ENCODE data around the gene CD22. TPM values are rescaled to one million over a fixed set of nuclear protein-coding genes. Genes with fewer than 3 reads are reported as not detected.

CD22 gene
- total and polyA plus RNA-seq, 2 of the 4 experiments (the other 2 are of a cell fraction) = 0.18 to 0.22 TPM

DNA sequence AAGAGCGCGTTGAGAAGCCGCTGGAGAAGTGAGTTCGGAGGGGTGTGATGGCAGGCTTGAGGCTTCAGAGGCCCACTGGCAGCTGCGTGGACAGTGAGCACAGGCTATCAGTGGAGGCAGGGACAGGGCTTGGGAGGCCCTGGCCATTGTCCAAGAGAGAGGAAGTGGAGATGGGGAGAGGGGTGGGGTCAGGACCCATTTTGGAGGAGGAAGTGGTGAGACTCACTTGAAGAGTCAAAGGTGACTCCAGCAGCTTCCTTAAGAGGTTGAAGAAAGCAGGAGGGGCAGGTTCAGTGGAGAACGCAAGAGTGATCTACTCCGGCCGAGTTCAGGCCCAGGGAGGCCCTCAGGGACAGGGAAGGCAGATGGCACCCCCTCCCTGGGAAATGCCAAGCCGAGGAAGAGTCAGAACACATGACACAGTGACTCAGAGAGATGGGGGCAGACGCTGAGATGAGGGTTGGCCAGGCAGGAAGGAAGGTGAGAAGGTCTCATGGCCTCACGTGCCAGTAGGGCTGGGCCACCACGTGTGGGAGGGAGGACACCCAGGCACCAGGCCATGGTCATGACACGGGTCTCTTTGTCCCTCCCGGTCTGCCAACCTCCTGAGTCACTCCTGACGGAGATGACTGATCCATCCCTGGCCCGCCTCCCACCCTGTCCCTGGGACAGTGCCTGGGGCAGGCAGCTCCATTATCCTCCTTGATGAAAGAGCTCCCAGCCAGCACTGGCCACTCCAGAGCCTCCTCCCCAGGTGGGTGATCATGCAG lies 10.1 kb upstream of the CD22 start:
- Histone ChIP-seq H3K4ac (ENCODE audit: low read depth, low read length) (peak overlapping the region; percentile 29; the same call in 1 of the 2 replicates), H3K23ac (ENCODE audit: low read depth, low read length) (no peak overlapping the region), H2AK5ac (ENCODE audit: low read depth, low read length) (peak overlapping the region; percentile 28; the same call in 1 of the 2 replicates), H3K9ac (ENCODE audit: low read depth, low read length) (no peak overlapping the region), H3K4me2 (ENCODE audit: low read depth, low read length) (no peak overlapping the region), H3K79me1 (ENCODE audit: low read depth in 1 of 2, low read length in 2 of 2) (no peaks in the 10 kb centered on the region), H4K8ac (ENCODE audit: low read depth in 2 of 2, low read length in 2 of 2) (peak overlapping the region in 1 of 2 experiments; percentile 60; a peak in 2 of 4 replicates), H4K20me1 (ENCODE audit: insufficient read depth, low read length) (no peaks in the 10 kb centered on the region), H3K27me3 (ENCODE audit: control insufficient read depth, insufficient read depth, low read length) (no peaks in the 10 kb centered on the region; the same call in 1 of the 2 replicates), H3K18ac (ENCODE audit: low read depth, low read length) (no peak overlapping the region), H3K27ac (ENCODE audit: insufficient read depth, low read length) (no peak overlapping the region), H3K9me1 (ENCODE audit: insufficient read depth, low read length) (0 out of 2 replicates have a peak, but pooled peaks cover 5% of the 10 kb centered on the region), H3K4me3 (ENCODE audit: insufficient read depth, low read depth, low read length) (no peak overlapping the region), H3K36me3 (ENCODE audit: control insufficient read depth, insufficient read depth, low read length) (no peaks in the 10 kb centered on the region), H3K4me1 (ENCODE audit: control insufficient read depth, insufficient read depth, low read length) (peaks cover 5% of the 10 kb centered on the region), H2BK5ac (ENCODE audit: low read depth, low read length, poor library complexity, severe bottlenecking) (peak overlapping the region; percentile 20), H2AFZ (replicated peaks; ENCODE audit: low read length, poor library complexity) (peak overlapping the region; percentile 90), H4K91ac (ENCODE audit: insufficient read depth, low read depth, low read length) (peak overlapping the region; percentile 26), H3K56ac (ENCODE audit: extremely low read depth, insufficient read depth, low read length) (no peak overlapping the region), H3K9me3 (ENCODE audit: control insufficient read depth, insufficient read depth, low read length) (peaks cover 4% of the 10 kb centered on the region), H2BK15ac (ENCODE audit: low read depth, low read length) (0 out of 3 replicates have a peak overlapping the region, but pooled peaks have one; percentile 37), H2AK9ac (replicated peaks; ENCODE audit: low read depth, low read length, poor library complexity) (peak overlapping the region; percentile 85), H2BK20ac (ENCODE audit: low read depth, low read length) (no peak overlapping the region; the same call in 1 of the 2 replicates), H4K5ac (ENCODE audit: low read depth, low read length) (no peak overlapping the region), H2BK120ac (ENCODE audit: low read depth, low read length) (peak overlapping the region; percentile 54; the same call in 1 of the 2 replicates), H3K14ac (replicated peaks; ENCODE audit: low read depth, low read length) (peak overlapping the region; percentile 15; the same call in 1 of the 2 replicates)
- ChIA-PET POLR2A (ENCODE audit: unreplicated experiment) (no interaction called here), CTCF (interaction anchor here (0.6 kb wide), 1 partner anchor 191 kb away, joined by 3 read pairs; no protein-coding TSS in a partner anchor)
- peak; percentile 71 for DNase-seq
- peak; percentile 81 for ATAC-seq (ENCODE audit: low read depth)
- intact Hi-C loops (cut with micrococcal nuclease) (no loop called here), dilution Hi-C loops (cut with HindIII; ENCODE audit: low sequenced_read_pairs, unreplicated experiment) (no loop called here), in situ Hi-C loops (cut with MboI; ENCODE audit: low sequenced_read_pairs) (no loop called here)
- TF ChIP-seq MAZ (IDR thresholded peaks at IDR 0.05; ENCODE audit: borderline replicate concordance, low read depth, low read length) = peak; percentile 59; the same call in 1 of the 2 replicates
- TF ChIP-seq, protein P1, sequence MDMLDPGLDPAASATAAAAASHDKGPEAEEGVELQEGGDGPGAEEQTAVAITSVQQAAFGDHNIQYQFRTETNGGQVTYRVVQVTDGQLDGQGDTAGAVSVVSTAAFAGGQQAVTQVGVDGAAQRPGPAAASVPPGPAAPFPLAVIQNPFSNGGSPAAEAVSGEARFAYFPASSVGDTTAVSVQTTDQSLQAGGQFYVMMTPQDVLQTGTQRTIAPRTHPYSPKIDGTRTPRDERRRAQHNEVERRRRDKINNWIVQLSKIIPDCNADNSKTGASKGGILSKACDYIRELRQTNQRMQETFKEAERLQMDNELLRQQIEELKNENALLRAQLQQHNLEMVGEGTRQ (IDR thresholded peaks at IDR 0.05; ENCODE audit: low read depth, low read length) = peak; percentile 81
- no peak for TF ChIP-seq CEBPB (IDR thresholded peaks at IDR 0.05; ENCODE audit: low read depth, low read length)
- no peak for TF ChIP-seq MXI1 (IDR thresholded peaks at IDR 0.05; ENCODE audit: borderline replicate concordance, low read depth, low read length)
- TF ChIP-seq BHLHE40 (IDR thresholded peaks at IDR 0.05; ENCODE audit: low read depth, low read length) = peak; percentile 98
- WGBS, 2 experiments (ENCODE audit: extremely low coverage in 2 of 2, insufficient read length in 1 of 2) = 63% methylated on average over 8 of the region's 16 CpGs; no CpG with 5 or more reads in 1 of the 2 experiments
- no TSS peak for BruUV-seq (replicated peaks)

All from IMR-90 (cell line).